GM18505 (cell line): ENCODE measurements around the gene MCM8.
"Not testable (repeated sequence)": the region's sequence is repeated elsewhere in the genome, so short reads cannot be mapped to it uniquely, and the experiment has no call there.

Experiments used
- ATAC-seq: cut with Tn5 transposase; IDR thresholded peaks from one replicate; pipeline ENCODE4 v1.9.1; 2021; ENCODE audit not compliant: unreplicated experiment
- POLR2A ChIP-seq: IDR thresholded peaks from 4 replicates; pipeline ENCODE4 v1.6.1; 2011; ENCODE audit warnings: borderline replicate concordance; ENCODE audit not compliant: insufficient read depth, insufficient read length; ENCODE audit errors: extremely low read depth

Gene MCM8

GRCh38 chr20:6000871-6001270 lies 50.4 kb downstream of the MCM8 start:
- TF ChIP-seq POLR2A: no peak
- no peak for ATAC-seq

DNA sequence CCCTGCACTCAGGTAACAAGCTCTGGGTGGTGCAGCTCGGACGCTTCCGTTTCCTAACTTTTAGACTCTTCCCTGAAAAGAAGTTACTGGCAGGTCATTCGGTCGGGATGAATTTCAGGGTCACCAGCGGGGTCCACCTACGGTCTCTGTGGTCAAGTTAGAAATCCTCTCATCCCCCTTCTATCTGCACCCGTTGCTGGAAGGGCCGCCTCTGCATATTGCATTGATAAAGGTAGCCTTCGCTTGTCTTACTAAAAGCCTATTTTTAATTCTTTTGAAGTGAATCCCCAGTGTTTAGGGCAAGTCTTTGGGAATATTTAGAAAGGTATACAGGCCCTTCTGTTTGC lies 56.1 kb downstream of the MCM8 start:
- no peak for TF ChIP-seq POLR2A
- no peak for ATAC-seq

- no peak for ATAC-seq
- no peak for TF ChIP-seq POLR2A
Observed at GRCh38 chr20:6007094-6007528, 56.7 kb downstream of the MCM8 start.

GRCh38 chr20:6007529-6008103 lies 57.2 kb downstream of the MCM8 start:
- ATAC-seq: no peak
- TF ChIP-seq POLR2A: no peak

GRCh38 chr20:6008254-6008653 lies 57.8 kb downstream of the MCM8 start:
- TF ChIP-seq POLR2A: no peak
- ATAC-seq: no peak

- no peak for ATAC-seq
- TF ChIP-seq POLR2A: no peak
Observed at GRCh38 chr20:6012179-6012578, 61.7 kb downstream of the MCM8 start.

DNA sequence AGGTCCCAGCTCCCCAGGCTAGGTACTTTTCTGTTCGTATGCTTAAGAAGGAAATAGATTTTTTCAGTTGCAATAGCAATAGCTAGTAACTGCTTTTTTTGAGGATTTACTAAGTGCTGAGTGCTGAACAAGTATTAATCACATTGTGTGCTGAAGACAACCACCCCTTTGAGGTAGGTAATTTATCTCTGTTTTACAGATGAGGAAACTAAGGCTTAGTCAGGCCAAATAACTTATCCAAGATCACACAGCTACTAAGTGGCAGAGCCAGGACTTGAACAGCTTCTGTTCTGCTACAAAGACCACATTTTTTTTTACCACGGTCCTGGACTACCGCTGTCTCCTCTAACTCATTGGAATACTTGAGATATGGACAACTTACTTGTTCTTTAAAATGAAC lies 63.6 kb downstream of the MCM8 start:
- no peak for TF ChIP-seq POLR2A

DNA sequence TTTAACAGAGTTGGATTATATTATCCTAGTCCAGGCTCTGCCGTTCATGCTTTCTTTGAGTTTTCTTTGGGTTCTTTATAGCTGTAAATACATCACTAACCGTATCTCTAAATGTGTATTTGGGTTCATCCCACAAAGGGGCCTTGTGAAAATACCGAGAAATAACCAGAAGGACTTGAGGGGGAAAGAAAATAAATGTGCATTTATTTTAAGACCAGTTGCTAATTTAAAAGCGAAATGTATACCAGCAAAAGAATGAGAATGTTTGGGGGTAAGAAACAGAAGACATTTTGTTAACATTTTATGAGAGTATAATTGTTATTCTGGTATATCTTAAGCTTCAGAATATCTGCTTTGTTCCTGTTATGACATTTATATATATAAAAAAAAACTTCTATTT lies 64.5 kb downstream of the MCM8 start:
- ATAC-seq: no peak
- no peak for TF ChIP-seq POLR2A

More for the DNA sequence above, 63.6 kb downstream of the MCM8 start:
- no peak for ATAC-seq

DNA sequence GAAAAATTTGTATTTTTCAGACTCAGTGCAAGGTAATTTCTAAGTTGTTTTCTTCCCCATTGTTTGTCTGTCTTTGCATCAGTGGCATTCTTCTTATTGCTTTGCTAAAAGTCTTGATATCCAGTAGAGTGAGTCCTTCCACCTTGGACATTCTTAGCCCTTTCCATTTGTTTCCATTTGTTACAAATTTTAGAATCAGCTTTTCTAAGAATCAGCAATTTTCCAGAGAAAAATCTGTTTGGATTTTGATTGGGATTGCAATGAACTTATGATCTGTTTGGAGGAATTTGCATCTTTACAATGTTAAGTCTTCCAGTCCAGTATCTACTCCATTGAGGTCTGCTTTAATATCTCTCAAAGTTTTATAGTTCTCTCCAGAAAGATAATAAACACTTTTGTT lies 67.0 kb downstream of the MCM8 start:
- no peak for TF ChIP-seq POLR2A
- no peak for ATAC-seq

DNA sequence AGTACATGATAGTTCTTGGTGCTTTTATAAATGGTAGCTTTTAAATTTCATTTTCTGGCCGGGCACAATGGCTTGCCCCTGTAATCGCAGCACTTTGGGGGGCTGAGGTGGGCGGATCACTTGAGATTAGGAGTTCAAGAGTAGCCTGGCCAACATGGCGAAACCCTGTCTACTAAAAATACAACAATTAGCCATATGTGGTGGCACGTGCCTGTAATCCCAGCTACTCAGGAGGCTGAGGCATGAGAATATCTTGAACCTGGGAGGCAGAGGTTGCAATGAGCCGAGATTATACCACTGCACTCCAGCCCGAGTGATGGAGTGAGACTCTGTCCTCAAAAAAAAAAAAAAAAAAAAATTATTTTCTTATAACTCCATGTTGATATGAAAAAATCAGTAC lies 67.4 kb downstream of the MCM8 start:
- no peak for ATAC-seq
- no peak for TF ChIP-seq POLR2A

GRCh38 chr20:6024768-6025167 lies 74.3 kb downstream of the MCM8 start:
- no peak for TF ChIP-seq POLR2A
- ATAC-seq: no peak

DNA sequence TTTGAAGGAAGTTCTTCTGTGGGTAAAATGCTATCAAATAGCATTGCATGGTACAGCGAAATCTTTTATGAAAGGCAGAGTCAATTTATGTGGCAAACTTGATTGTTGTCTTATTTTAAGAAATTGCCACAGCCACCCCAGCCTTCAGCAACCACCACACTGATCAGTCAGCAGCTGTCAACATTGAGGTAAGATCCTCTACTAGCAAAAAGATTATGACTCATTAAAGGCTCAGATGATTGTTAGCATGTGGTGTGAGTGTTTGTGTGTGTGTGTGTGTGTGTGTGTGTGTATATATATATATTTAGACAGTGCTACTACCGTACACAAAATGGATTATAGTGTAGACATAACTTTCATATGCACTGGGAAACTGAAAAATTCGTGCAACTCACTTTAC lies 75.6 kb downstream of the MCM8 start:
- TF ChIP-seq POLR2A: no peak
- no peak for ATAC-seq

DNA sequence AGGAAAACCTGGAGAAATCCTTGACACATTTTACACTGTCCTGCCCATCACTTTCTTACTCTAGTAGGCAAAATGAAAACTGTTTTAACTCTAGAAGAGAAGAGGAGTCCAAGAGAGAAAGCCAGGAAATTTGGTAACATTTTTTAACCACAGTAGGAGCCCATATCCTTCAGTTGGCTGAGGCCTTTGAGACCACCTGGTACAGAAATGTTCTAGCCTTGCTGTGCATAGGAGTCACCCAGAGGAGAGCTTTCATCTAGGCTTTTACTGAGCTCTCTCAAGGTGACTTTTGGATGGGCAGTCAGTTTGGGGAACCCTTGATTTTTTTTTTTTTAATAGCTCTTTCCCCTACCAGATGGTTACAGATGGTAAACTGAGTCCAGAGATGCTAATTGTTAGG lies 78.4 kb downstream of the MCM8 start:
- no peak for TF ChIP-seq POLR2A
- ATAC-seq: no peak

GRCh38 chr20:6029538-6029937 lies 79.1 kb downstream of the MCM8 start:
- no peak for TF ChIP-seq POLR2A
- ATAC-seq: no peak

DNA sequence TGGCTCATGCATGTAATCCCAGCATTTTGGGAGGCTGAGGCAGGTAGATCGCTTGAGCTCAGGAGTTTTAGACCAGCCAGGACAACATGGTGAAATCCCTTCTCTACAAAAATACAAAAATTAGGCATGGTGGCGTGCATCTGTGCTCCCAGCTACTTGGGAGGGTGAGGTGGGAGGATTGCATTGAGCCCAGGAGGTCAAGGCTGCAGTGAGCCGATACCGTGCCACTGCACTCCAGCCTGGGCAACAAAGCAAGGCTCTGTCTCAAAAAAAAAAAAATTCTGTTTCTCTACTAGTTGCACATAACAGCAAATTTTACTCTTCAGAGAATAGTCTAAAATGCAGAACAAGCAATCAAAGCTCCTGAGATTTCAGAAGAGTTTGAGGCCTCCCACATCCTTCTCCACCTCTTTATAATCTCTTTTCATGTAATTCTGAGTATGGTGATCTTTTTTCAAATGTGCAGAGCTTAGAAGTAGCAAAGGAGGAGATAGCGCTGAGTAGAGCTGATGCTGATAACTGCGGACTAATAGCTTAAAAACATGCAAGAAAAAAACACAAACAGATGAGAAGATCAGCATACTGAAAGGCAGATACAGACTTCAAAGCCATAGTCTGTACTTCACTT lies 80.1 kb downstream of the MCM8 start:
- TF ChIP-seq POLR2A: no peak
- no peak for ATAC-seq

DNA sequence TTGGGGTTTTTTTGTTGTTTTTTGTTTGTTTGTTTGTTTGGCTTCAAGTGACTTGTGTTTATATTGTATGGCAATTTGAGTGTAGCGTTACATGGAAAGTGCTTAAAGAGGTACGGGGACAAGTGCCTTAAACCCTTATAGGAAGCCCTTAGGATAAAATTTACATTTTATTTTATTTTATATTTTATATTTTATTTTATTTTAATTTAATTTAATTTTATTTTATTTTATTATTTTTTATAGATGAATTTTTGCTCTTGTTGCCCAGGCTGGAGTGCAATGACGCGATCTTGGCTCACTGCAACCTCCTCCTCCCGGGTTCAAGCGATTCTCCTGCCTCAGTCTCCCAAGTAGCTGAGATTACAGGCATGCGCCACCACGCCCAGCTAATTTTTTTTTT lies 82.5 kb downstream of the MCM8 start:
- not testable (repeated sequence) for ATAC-seq
